ENCODE results near the gene RRP9. TPM values are rescaled to one million over a fixed set of nuclear protein-coding genes. Genes with fewer than 3 reads are reported as not detected.
A peak's percentile ranks its signal among the peaks of the same experiment; 100 is the strongest.
"Not testable (repeated sequence)": the region's sequence is repeated elsewhere in the genome, so short reads cannot be mapped to it uniquely, and the experiment has no call there.

RRP9 gene
- 10 to 100 TPM; 17.9 to 27.7 TPM for total RNA-seq

GRCh38 chr3:51941798-51942602 is at the start of gene RRP9, which contains the start of gene PARP3:
TSS of gene RRP9 (minus strand) at chr3:51941904. CDS start at chr3:51941867, 37 bp downstream.
TSS of gene PARP3 (plus strand) at chr3:51942363. CDS start at chr3:51943356, 993 bp downstream.
- Mint-ChIP-seq H3K36me3 (ENCODE audit: insufficient read depth in 2 of 2) (peaks cover 0 to 4% of the 10 kb centered on the region in 2 donors), H3K4me1 (ENCODE audit: low read depth) (peaks cover 39% of the 10 kb centered on the region), H3K4me3 (peak within 1 kb of the TSS; percentile 69 to 80), H3K9me3 (no peaks in the 10 kb centered on the region), H3K27me3 (ENCODE audit: low read depth) (no peaks in the 10 kb centered on the region), H3K27ac (peak within 1 kb of the TSS; percentile 83)
- ATAC-seq (replicated peaks in 1 of 2) (peak; percentile 92 to 95), DNase-seq (peak; percentile 99 to 100)

DNA sequence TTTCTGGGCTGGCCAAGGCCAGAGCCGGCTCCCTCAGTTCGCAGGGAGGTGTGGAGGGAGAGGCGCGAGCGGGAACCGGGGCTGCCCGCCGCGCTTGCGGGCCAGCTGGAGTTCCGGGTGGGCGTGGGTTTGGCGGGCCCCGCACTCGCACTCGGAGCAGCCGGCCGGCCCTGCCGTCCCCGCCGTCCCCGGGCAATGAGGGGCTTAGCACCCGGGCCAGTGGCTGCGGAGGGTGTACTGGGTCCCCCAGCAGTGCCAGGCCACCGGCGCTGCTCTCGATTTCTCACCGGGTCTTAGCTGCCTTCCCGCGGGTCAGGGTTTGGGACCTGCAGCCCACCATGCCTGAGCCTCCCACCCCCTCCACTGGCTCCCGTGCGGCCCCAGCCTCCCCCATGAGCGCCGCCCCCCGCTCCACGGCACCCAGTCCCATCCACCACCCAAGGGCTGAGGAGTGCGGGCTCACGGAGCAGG is 48.8 kb upstream of the RRP9 start:
- not testable (repeated sequence) for H3K4me3 Mint-ChIP-seq; H3K27me3 Mint-ChIP-seq (ENCODE audit: low read depth); ATAC-seq (replicated peaks in 1 of 2); DNase-seq; H3K27ac Mint-ChIP-seq; H3K9me3 Mint-ChIP-seq
- peaks cover 33% of the 10 kb centered on the region for H3K4me1 Mint-ChIP-seq (ENCODE audit: low read depth)
- peaks cover 13 to 17% of the 10 kb centered on the region in 2 donors for H3K36me3 Mint-ChIP-seq (ENCODE audit: insufficient read depth in 2 of 2)

DNA sequence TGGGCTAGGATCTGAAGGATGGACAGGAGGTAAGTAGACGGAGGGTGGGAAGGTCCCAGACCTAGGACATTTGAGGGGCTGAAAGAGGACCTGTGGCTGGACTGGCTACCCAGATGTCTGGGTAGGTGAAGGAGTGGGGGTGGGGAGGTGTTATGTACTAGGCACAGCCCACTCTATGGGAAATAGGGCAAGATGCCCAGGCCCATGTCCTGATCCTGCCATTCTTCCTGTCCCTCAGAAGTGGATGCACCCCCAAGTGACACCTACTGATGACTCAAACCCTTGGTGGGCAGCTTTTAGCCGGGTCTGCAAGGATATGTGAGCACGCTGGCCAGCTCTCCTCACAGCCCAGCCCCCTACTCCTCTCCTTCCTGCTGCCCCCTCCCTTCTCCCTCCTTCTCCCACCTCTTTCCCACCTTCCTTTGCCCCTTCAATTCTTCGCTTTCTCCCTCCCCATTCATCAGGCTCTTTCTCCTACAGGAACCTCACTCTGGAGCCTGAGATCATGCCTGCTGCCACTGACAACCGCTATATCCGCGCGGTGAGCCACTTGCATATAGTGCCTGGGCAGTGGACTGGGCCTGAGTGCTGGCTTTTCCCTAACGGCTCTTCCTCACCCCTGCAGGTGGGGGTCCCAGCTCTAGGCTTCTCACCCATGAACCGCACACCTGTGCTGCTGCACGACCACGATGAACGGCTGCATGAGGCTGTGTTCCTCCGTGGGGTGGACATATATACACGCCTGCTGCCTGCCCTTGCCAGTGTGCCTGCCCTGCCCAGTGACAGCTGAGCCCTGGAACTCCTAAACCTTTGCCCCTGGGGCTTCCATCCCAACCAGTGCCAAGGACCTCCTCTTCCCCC is 46.8 kb upstream of the RRP9 start:
- Mint-ChIP-seq H3K9me3 (no peaks in the 10 kb centered on the region), H3K27me3 (ENCODE audit: low read depth) (no peaks in the 10 kb centered on the region), H3K4me1 (ENCODE audit: low read depth) (peaks cover 38% of the 10 kb centered on the region), H3K36me3 (ENCODE audit: insufficient read depth in 2 of 2) (peaks cover 0 to 3% of the 10 kb centered on the region in 2 donors), H3K4me3 (no peak overlapping the region), H3K27ac (no peak overlapping the region)
- DNase-seq: no peak
- ATAC-seq (replicated peaks in 1 of 2): peak in 1 of 2 donors; percentile 5

GRCh38 chr3:51987568-51987967 is 45.9 kb upstream of the RRP9 start:
- Mint-ChIP-seq H3K36me3 (ENCODE audit: insufficient read depth in 2 of 2) (no peaks in the 10 kb centered on the region), H3K4me1 (ENCODE audit: low read depth) (peaks cover 37% of the 10 kb centered on the region), H3K27ac (no peak overlapping the region), H3K27me3 (ENCODE audit: low read depth) (no peaks in the 10 kb centered on the region), H3K4me3 (no peak overlapping the region), H3K9me3 (no peaks in the 10 kb centered on the region)
- ATAC-seq (replicated peaks in 1 of 2) (no peak), DNase-seq (no peak)

- Mint-ChIP-seq H3K4me3 (no peak overlapping the region), H3K4me1 (ENCODE audit: low read depth) (peaks cover 38% of the 10 kb centered on the region), H3K27me3 (ENCODE audit: low read depth) (no peaks in the 10 kb centered on the region), H3K27ac (no peak overlapping the region), H3K36me3 (ENCODE audit: insufficient read depth in 2 of 2) (no peaks in the 10 kb centered on the region), H3K9me3 (no peaks in the 10 kb centered on the region)
- no peak for DNase-seq
- ATAC-seq (replicated peaks in 1 of 2): no peak
Observed at GRCh38 chr3:51986010-51986947, 44.6 kb upstream of the RRP9 start.

DNA sequence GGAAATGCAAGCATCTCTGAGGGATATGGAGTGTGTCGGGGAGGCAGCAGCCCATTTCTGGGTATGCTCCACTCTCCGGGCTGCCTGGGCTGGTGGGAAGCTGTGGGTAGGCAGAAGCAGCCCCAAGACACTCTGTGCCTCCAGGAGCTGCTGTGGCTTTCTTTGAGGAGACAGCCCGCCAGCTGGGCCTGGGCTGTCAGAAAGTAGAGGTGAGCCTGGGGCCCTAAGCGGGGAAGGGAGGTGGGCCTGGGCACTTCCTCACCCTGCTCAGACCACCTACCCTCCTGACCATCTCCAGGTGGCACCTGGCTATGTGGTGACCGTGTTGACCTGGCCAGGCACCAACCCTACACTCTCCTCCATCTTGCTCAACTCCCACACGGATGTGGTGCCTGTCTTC is 43.4 kb upstream of the RRP9 start:
- ATAC-seq (replicated peaks in 1 of 2) (no peak), DNase-seq (no peak)
- Mint-ChIP-seq H3K4me1 (ENCODE audit: low read depth) (peaks cover 38% of the 10 kb centered on the region), H3K27me3 (ENCODE audit: low read depth) (no peaks in the 10 kb centered on the region), H3K27ac (peak overlapping the region; percentile 33), H3K9me3 (no peaks in the 10 kb centered on the region), H3K36me3 (ENCODE audit: insufficient read depth in 2 of 2) (peaks cover 0 to 1% of the 10 kb centered on the region in 2 donors), H3K4me3 (peak overlapping the region; percentile 20 to 24)

DNA sequence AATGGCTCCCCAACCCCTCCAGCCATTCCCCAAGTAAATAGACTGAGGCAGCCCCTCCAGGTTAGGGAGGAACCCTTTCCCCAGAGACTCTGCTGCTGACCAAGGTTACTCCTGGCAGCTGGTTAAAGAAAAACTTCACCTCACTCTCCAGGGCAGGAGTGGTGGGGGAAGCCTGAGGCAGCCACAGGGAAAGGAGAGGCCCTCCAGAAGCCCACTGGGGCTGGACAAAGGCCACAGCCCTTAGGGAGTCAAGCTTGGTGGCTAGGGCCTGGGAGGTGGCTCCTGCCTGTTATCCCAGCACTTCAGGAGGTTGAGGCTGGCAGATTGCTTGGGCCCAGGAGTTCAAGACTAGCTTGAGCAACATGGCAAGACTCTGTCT is 42.6 kb upstream of the RRP9 start:
- H3K27me3 Mint-ChIP-seq (ENCODE audit: low read depth): no peaks in the 10 kb centered on the region
- peak overlapping the region; percentile 92 to 99 for H3K4me3 Mint-ChIP-seq
- H3K4me1 Mint-ChIP-seq (ENCODE audit: low read depth): peaks cover 38% of the 10 kb centered on the region
- H3K9me3 Mint-ChIP-seq: no peaks in the 10 kb centered on the region
- no peak for DNase-seq
- no peak for ATAC-seq (replicated peaks in 1 of 2)
- peak overlapping the region; percentile 86 for H3K27ac Mint-ChIP-seq
- peaks cover 0 to 1% of the 10 kb centered on the region in 2 donors for H3K36me3 Mint-ChIP-seq (ENCODE audit: insufficient read depth in 2 of 2)

DNA sequence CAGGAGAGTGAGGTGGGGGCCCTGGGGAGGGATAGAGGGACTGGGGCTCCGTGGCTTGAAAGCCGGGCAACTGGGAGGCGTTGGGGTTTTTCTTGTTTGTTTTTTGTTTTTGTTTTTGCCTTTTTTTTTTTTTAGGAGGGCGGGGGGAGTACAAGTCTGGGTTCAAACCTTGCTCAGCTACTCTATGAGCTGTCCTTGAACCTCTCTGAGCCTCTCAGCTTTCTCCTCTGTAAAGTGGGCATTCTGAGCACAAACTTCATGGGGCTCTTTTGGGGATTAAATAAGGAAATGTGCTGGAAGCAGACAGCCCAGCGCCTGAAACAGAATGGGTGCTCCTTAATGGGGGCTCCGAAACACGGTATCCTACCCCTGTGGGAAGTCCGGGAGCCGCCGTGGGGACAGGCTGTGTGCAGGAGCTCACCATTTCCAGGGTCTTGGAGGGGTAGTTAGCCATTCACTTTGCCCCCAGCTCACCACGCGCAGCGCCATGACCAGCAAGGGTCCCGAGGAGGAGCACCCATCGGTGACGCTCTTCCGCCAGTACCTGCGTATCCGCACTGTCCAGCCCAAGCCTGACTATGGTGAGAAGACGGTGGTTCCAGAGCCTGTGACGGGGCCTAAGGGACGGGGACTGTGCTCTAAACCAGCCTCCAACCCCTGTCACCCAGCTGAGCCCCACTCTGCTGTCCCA is 42.0 kb upstream of the RRP9 start:
- H3K27ac Mint-ChIP-seq: peak overlapping the region; percentile 73
- peaks cover 38% of the 10 kb centered on the region for H3K4me1 Mint-ChIP-seq (ENCODE audit: low read depth)
- no peak for DNase-seq
- H3K9me3 Mint-ChIP-seq: no peaks in the 10 kb centered on the region
- H3K36me3 Mint-ChIP-seq (ENCODE audit: insufficient read depth in 2 of 2): peaks cover 0 to 1% of the 10 kb centered on the region in 2 donors
- peak overlapping the region; percentile 92 to 99 for H3K4me3 Mint-ChIP-seq
- no peak for ATAC-seq (replicated peaks in 1 of 2)
- no peaks in the 10 kb centered on the region for H3K27me3 Mint-ChIP-seq (ENCODE audit: low read depth)

DNA sequence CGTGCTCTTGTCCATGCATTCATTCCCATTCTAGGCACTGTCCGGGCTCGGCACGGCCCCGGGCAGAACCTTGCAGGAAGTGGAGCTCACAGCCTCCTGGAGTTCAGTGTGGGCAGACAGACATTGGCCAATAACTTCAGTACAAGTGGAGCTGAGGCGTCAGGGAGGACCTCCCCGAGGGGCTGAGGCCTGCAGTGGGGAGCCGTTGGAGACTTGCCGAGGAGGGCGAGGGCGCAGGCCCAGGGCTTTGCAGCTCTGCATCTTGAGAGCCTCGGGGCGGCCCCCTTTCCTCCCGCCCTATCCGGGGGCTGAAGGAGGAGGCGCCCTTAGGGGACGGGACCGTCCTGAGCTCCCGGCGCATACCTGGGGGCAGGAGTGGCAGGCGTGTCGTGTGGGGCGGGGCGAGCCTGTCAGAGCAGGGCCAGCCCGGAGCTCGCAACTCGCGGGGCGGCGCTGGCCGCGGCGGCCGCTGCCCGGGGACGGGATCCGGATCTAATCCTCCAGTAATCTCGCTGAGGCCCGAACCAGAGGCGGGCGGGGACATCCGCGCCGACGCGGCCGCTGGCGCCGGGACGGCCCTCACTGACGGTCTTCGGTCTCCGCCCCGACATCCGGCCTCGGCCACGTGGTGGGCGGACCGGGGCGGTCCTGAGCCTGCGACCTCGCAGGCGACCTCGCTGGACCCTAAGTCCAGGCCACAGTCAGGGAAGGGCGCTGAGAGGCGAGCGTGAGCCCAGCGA is 41.3 kb upstream of the RRP9 start, which contains the start of gene ACY1:
ACY1 (plus strand) TSS at position 698 of the 740 bp plus-strand sequence. CDS start 530 bp downstream, outside the sequence.
- Mint-ChIP-seq H3K4me1 (ENCODE audit: low read depth) (peaks cover 38% of the 10 kb centered on the region), H3K9me3 (no peaks in the 10 kb centered on the region), H3K27ac (peak within 1 kb of the TSS; percentile 86), H3K36me3 (ENCODE audit: insufficient read depth in 2 of 2) (peaks cover 0 to 1% of the 10 kb centered on the region in 2 donors), H3K27me3 (ENCODE audit: low read depth) (no peaks in the 10 kb centered on the region), H3K4me3 (peak within 1 kb of the TSS; percentile 92 to 99)
- ATAC-seq (replicated peaks in 1 of 2) (peak; percentile 83 to 85), DNase-seq (peak; percentile 84 to 87)

GRCh38 chr3:51982352-51982837 is 40.7 kb upstream of the RRP9 start:
- Mint-ChIP-seq H3K27me3 (ENCODE audit: low read depth) (no peaks in the 10 kb centered on the region), H3K9me3 (no peaks in the 10 kb centered on the region), H3K4me3 (peak overlapping the region; percentile 92 to 99), H3K27ac (peak overlapping the region; percentile 47), H3K4me1 (ENCODE audit: low read depth) (peaks cover 39% of the 10 kb centered on the region), H3K36me3 (ENCODE audit: insufficient read depth in 2 of 2) (peaks cover 0 to 1% of the 10 kb centered on the region in 2 donors)
- DNase-seq (peak; percentile 54 to 62), ATAC-seq (replicated peaks in 1 of 2) (peak; percentile 46 to 57)

DNA sequence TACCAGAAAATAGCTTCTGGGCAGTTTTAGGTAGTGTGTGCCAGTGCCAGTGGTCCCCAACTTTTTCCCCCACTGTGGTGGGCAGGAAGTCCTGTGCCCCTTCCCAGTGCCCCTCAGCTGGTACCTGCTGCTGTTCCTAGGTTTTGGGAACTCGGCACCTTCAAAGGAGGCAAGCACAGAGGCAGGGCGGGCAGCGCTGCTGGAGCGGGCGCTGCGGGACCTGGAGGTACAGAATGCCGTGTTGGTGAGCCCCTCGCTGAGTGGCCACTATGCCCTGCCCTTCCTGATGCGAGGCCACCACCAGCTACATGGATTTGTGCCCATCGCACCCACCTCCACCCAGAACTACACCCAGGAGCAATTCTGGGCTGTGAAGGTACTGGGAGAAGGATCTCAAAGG is 38.5 kb upstream of the RRP9 start:
- peaks cover 54% of the 10 kb centered on the region for H3K4me1 Mint-ChIP-seq (ENCODE audit: low read depth)
- H3K27me3 Mint-ChIP-seq (ENCODE audit: low read depth): no peaks in the 10 kb centered on the region
- DNase-seq (no peak), ATAC-seq (replicated peaks in 1 of 2) (no peak)
- H3K27ac Mint-ChIP-seq: no peak overlapping the region
- peaks cover 0 to 1% of the 10 kb centered on the region in 2 donors for H3K36me3 Mint-ChIP-seq (ENCODE audit: insufficient read depth in 2 of 2)
- H3K4me3 Mint-ChIP-seq: no peak overlapping the region
- H3K9me3 Mint-ChIP-seq: no peaks in the 10 kb centered on the region
